ENCODE measurements around the gene LITAF. TPM values are rescaled to one million over a fixed set of nuclear protein-coding genes. Genes with fewer than 3 reads are reported as not detected.

The LITAF gene
- total RNA-seq, 1 donor from 2014 or later: 17.2 TPM

DNA sequence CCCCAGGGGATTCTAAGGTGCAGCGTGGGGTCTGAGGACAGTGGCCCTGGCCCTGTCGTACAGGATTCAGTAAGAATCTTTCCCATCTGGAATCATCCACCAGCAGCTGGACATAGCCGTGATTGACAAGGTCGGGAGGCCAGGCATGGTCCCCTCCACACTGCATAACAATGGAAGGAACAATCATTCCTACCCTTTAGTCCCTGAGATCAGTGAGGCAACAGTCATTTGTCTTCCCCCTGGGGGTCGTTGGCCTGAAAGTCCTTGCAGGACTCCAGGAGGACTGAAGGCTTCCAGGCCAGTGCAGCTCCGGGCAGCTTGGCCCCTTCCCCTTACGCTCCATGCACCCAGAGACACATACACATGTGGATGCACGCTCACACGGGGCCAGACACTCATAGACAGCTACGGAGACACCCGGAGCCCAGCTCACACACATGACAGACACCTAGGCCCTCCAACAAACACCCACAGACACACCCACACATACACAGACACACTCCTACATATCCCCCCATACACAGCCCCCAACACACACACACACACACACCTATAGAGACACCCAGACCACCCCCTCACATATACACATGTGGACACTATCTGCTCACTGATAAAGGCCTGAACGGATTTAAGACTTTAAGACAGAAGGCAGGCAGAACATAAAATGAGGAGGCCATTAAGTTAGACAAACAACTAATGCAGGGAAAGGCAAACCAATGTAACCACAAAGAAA lies 42.9 kb downstream of the LITAF start:
- no peak overlapping the region for H3K4me3 ChIP-seq (ENCODE audit: low read length in 3 of 3)
- no peaks in the 10 kb centered on the region for H3K27me3 ChIP-seq (ENCODE audit: control insufficient read depth in 3 of 3, insufficient read depth in 3 of 3, low read length in 3 of 3)
- no peaks in the 10 kb centered on the region for H3K9me3 ChIP-seq (ENCODE audit: control insufficient read depth in 3 of 3, low read length in 3 of 3)
- no peaks in the 10 kb centered on the region for H3K36me3 ChIP-seq (ENCODE audit: control insufficient read depth in 3 of 3, insufficient read depth in 3 of 3, low read length in 3 of 3)
- H3K4me1 ChIP-seq (ENCODE audit: control insufficient read depth in 3 of 3, insufficient read depth in 3 of 3, low read length in 3 of 3): peaks cover 2 to 10% (median 6%) of the 10 kb centered on the region in 3 donors
- no peak overlapping the region for H3K9ac ChIP-seq (ENCODE audit: low read depth in 1 of 3, low read length in 3 of 3)
- H3K27ac ChIP-seq (ENCODE audit: low read depth, low read length): no peak overlapping the region

DNA sequence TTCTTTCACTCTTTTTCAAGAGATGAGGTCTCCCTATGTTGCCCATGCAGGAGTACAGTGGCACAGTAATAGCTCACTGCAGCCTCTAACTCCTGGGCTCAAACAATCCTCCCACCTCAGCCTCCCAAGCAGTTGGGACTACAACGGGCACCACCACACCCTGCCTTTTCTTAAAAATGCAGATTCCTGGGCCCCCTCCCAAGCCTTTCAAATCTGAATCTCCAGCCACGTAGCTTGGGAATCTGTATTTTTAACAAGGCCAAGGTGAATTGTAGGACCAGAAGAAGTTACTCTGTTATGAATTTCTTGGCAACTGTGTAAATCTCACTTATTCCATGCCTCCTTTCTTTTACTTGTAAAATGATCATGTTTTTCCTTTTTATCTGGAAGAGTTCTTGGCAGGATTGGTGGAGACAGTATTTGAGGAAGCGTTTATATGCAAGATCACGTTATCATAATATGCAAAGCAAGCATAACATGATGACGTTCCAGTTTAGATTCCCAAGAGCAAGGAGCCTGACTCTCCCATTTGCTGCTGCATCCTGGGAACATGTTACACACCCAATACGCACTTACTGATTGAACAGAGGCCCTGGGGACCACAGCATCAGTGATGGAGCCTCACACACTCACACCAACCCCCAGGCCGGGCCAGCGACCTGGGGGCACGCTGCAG lies 44.5 kb downstream of the LITAF start:
- H3K36me3 ChIP-seq (ENCODE audit: control insufficient read depth in 3 of 3, insufficient read depth in 3 of 3, low read length in 3 of 3): no peaks in the 10 kb centered on the region
- no peak overlapping the region for H3K27ac ChIP-seq (ENCODE audit: low read depth, low read length)
- no peaks in the 10 kb centered on the region for H3K27me3 ChIP-seq (ENCODE audit: control insufficient read depth in 3 of 3, insufficient read depth in 3 of 3, low read length in 3 of 3)
- no peak overlapping the region for H3K9ac ChIP-seq (ENCODE audit: low read depth in 1 of 3, low read length in 3 of 3)
- H3K9me3 ChIP-seq (ENCODE audit: control insufficient read depth in 3 of 3, low read length in 3 of 3): no peaks in the 10 kb centered on the region
- no peak overlapping the region for H3K4me3 ChIP-seq (ENCODE audit: low read length in 3 of 3)
- H3K4me1 ChIP-seq (ENCODE audit: control insufficient read depth in 3 of 3, insufficient read depth in 3 of 3, low read length in 3 of 3): peaks cover 2 to 10% (median 4%) of the 10 kb centered on the region in 3 donors

DNA sequence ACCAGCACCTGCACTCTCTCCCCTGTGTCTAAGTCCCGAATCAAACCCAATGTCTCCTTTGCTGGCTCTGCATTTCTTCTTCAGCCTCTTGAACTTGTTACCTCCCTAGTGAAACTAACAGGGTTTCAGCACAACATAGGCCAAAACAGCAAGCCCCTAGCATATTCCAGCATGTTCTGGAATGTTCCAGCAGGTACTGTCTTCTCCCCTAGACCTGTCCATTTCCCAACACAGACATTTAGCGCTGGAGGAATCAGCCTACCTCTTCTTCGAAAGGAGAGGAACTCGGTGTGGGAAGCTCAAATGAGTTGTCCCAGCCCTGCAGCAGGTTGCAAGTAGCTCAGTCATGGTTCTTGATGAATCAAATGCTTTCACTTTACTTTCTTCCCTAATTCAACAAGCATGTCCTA lies 47.1 kb downstream of the LITAF start:
- Histone ChIP-seq H3K36me3 (ENCODE audit: control insufficient read depth in 3 of 3, insufficient read depth in 3 of 3, low read length in 3 of 3) (no peaks in the 10 kb centered on the region), H3K27me3 (ENCODE audit: control insufficient read depth in 3 of 3, insufficient read depth in 3 of 3, low read length in 3 of 3) (no peaks in the 10 kb centered on the region), H3K4me1 (ENCODE audit: control insufficient read depth in 3 of 3, insufficient read depth in 3 of 3, low read length in 3 of 3) (no peaks in the 10 kb centered on the region), H3K27ac (ENCODE audit: low read depth, low read length) (no peak overlapping the region), H3K4me3 (ENCODE audit: low read length in 3 of 3) (no peak overlapping the region), H3K9me3 (ENCODE audit: control insufficient read depth in 3 of 3, low read length in 3 of 3) (no peaks in the 10 kb centered on the region), H3K9ac (ENCODE audit: low read depth in 1 of 3, low read length in 3 of 3) (no peak overlapping the region)

GRCh38 chr16:11538880-11539279 lies 47.8 kb downstream of the LITAF start:
- H3K36me3 ChIP-seq (ENCODE audit: control insufficient read depth in 3 of 3, insufficient read depth in 3 of 3, low read length in 3 of 3): no peaks in the 10 kb centered on the region
- H3K9me3 ChIP-seq (ENCODE audit: control insufficient read depth in 3 of 3, low read length in 3 of 3): no peaks in the 10 kb centered on the region
- no peaks in the 10 kb centered on the region for H3K27me3 ChIP-seq (ENCODE audit: control insufficient read depth in 3 of 3, insufficient read depth in 3 of 3, low read length in 3 of 3)
- no peak overlapping the region for H3K27ac ChIP-seq (ENCODE audit: low read depth, low read length)
- no peak overlapping the region for H3K4me3 ChIP-seq (ENCODE audit: low read length in 3 of 3)
- peaks cover 0 to 3% (median 0%) of the 10 kb centered on the region in 3 donors for H3K4me1 ChIP-seq (ENCODE audit: control insufficient read depth in 3 of 3, insufficient read depth in 3 of 3, low read length in 3 of 3)
- no peak overlapping the region for H3K9ac ChIP-seq (ENCODE audit: low read depth in 1 of 3, low read length in 3 of 3)

DNA sequence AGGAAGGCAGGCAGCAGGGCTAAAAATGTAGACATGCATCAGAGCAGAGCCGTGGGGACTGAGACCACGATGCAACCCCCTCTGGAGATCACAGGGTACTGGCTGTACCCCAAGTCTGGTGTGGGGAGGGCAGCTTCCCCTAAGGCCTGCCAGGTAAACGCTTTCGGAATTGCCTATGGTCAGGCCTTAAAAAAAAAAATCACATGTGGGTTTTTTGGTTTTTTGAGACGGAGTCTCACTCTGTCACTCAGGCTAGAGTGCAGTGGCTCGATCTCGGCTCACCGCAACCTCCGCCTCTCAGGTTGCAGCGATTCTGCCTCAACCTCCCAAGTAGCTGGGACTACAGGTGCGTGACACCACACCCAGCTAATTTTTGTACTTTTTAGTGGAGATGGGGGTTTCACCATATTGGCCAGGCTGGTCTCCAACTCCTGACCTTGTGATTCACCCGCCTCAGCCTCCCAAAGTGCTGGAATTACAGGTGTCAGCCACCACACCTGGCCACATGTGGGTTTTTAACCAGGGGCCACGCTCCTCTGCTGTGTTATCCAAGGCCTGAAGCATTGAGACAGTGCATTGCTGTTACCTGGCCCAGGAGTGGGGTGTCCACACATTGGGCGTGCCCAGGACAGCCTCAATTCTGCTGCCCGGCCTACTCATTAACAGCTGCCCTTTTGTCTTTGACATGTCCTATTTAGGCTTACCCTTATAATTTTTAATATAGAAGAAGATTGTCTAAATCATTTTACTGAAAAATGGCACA lies 50.4 kb downstream of the LITAF start:
- H3K27ac ChIP-seq (ENCODE audit: low read depth, low read length): no peak overlapping the region
- peaks cover 0 to 3% (median 0%) of the 10 kb centered on the region in 3 donors for H3K4me1 ChIP-seq (ENCODE audit: control insufficient read depth in 3 of 3, insufficient read depth in 3 of 3, low read length in 3 of 3)
- H3K27me3 ChIP-seq (ENCODE audit: control insufficient read depth in 3 of 3, insufficient read depth in 3 of 3, low read length in 3 of 3): no peaks in the 10 kb centered on the region
- H3K9ac ChIP-seq (ENCODE audit: low read depth in 1 of 3, low read length in 3 of 3): no peak overlapping the region
- H3K4me3 ChIP-seq (ENCODE audit: low read length in 3 of 3): no peak overlapping the region
- no peaks in the 10 kb centered on the region for H3K36me3 ChIP-seq (ENCODE audit: control insufficient read depth in 3 of 3, insufficient read depth in 3 of 3, low read length in 3 of 3)
- no peaks in the 10 kb centered on the region for H3K9me3 ChIP-seq (ENCODE audit: control insufficient read depth in 3 of 3, low read length in 3 of 3)

- Histone ChIP-seq H3K27ac (ENCODE audit: low read depth, low read length) (no peak overlapping the region), H3K9me3 (ENCODE audit: control insufficient read depth in 3 of 3, low read length in 3 of 3) (no peaks in the 10 kb centered on the region), H3K4me3 (ENCODE audit: low read length in 3 of 3) (no peak overlapping the region), H3K4me1 (ENCODE audit: control insufficient read depth in 3 of 3, insufficient read depth in 3 of 3, low read length in 3 of 3) (peaks cover 0 to 3% (median 0%) of the 10 kb centered on the region in 3 donors), H3K27me3 (ENCODE audit: control insufficient read depth in 3 of 3, insufficient read depth in 3 of 3, low read length in 3 of 3) (no peaks in the 10 kb centered on the region), H3K9ac (ENCODE audit: low read depth in 1 of 3, low read length in 3 of 3) (no peak overlapping the region), H3K36me3 (ENCODE audit: control insufficient read depth in 3 of 3, insufficient read depth in 3 of 3, low read length in 3 of 3) (no peaks in the 10 kb centered on the region)
Observed at GRCh38 chr16:11535494-11535893, 51.2 kb downstream of the LITAF start.

GRCh38 chr16:11534262-11534661 lies 52.5 kb downstream of the LITAF start:
- peaks cover 0 to 3% (median 0%) of the 10 kb centered on the region in 3 donors for H3K4me1 ChIP-seq (ENCODE audit: control insufficient read depth in 3 of 3, insufficient read depth in 3 of 3, low read length in 3 of 3)
- no peak overlapping the region for H3K9ac ChIP-seq (ENCODE audit: low read depth in 1 of 3, low read length in 3 of 3)
- no peaks in the 10 kb centered on the region for H3K27me3 ChIP-seq (ENCODE audit: control insufficient read depth in 3 of 3, insufficient read depth in 3 of 3, low read length in 3 of 3)

DNA sequence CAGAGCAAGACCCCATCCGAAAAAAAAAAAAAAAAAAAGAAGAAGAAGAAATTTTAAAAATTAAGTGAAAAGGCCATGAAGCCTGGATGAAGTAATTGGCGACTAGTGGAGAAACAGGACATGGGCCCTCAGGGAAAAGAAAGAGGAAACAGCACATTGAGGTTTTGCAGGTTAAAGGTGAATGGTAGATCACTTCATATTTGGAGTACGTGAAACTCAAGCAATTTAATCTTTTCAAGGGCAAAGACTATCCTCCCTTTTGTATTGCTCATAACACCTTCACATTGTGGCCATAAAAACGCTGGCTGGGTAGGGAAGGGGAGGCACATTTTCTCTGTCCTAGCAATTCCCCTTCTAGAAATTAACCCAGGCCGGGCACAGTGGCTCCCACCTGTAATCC lies 53.1 kb downstream of the LITAF start:
- no peak overlapping the region for H3K9ac ChIP-seq (ENCODE audit: low read depth in 1 of 3, low read length in 3 of 3)
- no peaks in the 10 kb centered on the region for H3K9me3 ChIP-seq (ENCODE audit: control insufficient read depth in 3 of 3, low read length in 3 of 3)
- H3K27ac ChIP-seq (ENCODE audit: low read depth, low read length): no peak overlapping the region
- H3K36me3 ChIP-seq (ENCODE audit: control insufficient read depth in 3 of 3, insufficient read depth in 3 of 3, low read length in 3 of 3): no peaks in the 10 kb centered on the region
- H3K4me1 ChIP-seq (ENCODE audit: control insufficient read depth in 3 of 3, insufficient read depth in 3 of 3, low read length in 3 of 3): peaks cover 0 to 3% (median 0%) of the 10 kb centered on the region in 3 donors
- H3K4me3 ChIP-seq (ENCODE audit: low read length in 3 of 3): no peak overlapping the region
- no peaks in the 10 kb centered on the region for H3K27me3 ChIP-seq (ENCODE audit: control insufficient read depth in 3 of 3, insufficient read depth in 3 of 3, low read length in 3 of 3)

More at GRCh38 chr16:11534262-11534661, 52.5 kb downstream of the LITAF start:
- Histone ChIP-seq H3K4me3 (ENCODE audit: low read length in 3 of 3) (no peak overlapping the region), H3K36me3 (ENCODE audit: control insufficient read depth in 3 of 3, insufficient read depth in 3 of 3, low read length in 3 of 3) (no peaks in the 10 kb centered on the region), H3K9me3 (ENCODE audit: control insufficient read depth in 3 of 3, low read length in 3 of 3) (no peaks in the 10 kb centered on the region), H3K27ac (ENCODE audit: low read depth, low read length) (no peak overlapping the region)

GRCh38 chr16:11530171-11530940 lies 56.4 kb downstream of the LITAF start:
- Histone ChIP-seq H3K27me3 (ENCODE audit: control insufficient read depth in 3 of 3, insufficient read depth in 3 of 3, low read length in 3 of 3) (peaks cover 0 to 10% (median 0%) of the 10 kb centered on the region in 3 donors), H3K4me3 (ENCODE audit: low read length in 3 of 3) (no peak overlapping the region), H3K4me1 (ENCODE audit: control insufficient read depth in 3 of 3, insufficient read depth in 3 of 3, low read length in 3 of 3) (peaks cover 0 to 3% (median 0%) of the 10 kb centered on the region in 3 donors), H3K36me3 (ENCODE audit: control insufficient read depth in 3 of 3, insufficient read depth in 3 of 3, low read length in 3 of 3) (no peaks in the 10 kb centered on the region), H3K27ac (ENCODE audit: low read depth, low read length) (no peak overlapping the region), H3K9ac (ENCODE audit: low read depth in 1 of 3, low read length in 3 of 3) (no peak overlapping the region), H3K9me3 (ENCODE audit: control insufficient read depth in 3 of 3, low read length in 3 of 3) (no peaks in the 10 kb centered on the region)
